HEK293 (cell line): ENCODE data around the gene LIN54.
"Not testable (repeated sequence)": the region's sequence is repeated elsewhere in the genome, so short reads cannot be mapped to it uniquely, and the experiment has no call there.

Source experiments
- CTCF ChIA-PET: fragments of 350-600 bp; formaldehyde crosslinking; extraction: SDS; loops from one replicate; lab custom pipeline; 2021; ENCODE audit warnings: antibody characterized with exemption; lab: Yijun Ruan, JAX
- POLR2A ChIA-PET: fragments of 300-600 bp; formaldehyde crosslinking; extraction: SDS; loops from one replicate; lab custom pipeline; 2020; ENCODE audit warnings: antibody characterized with exemption, inconsistent platforms; lab: Yijun Ruan, JAX
- H3K27ac ChIP-seq: fragments of 200-500 bp; sonication (Bioruptor generic); 2 replicates; pipeline ENCODE4 v1.5.1; 2014; ENCODE audit warnings: low read depth, low read length, control low read depth, inconsistent platforms; ENCODE audit errors: extremely low read depth
- H3K36me3 ChIP-seq, 2 experiments: fragments of 200-500 bp in 1 of 2; sonication (Bioruptor generic) in 1 of 2; 1 replicate in 1 of 2; 2 replicates in 1 of 2; pipeline ENCODE4 v1.5.1; 2014 to 2017; ENCODE audit warnings: inconsistent platforms in 2 of 2, low read length in 2 of 2; ENCODE audit not compliant: control insufficient read depth in 2 of 2, insufficient read depth in 1 of 2
- H3K4me1 ChIP-seq: fragments of 200-500 bp; sonication (Bioruptor generic); 2 replicates; pipeline ENCODE4 v1.5.1; 2014; ENCODE audit warnings: mild to moderate bottlenecking, low read length, inconsistent platforms; ENCODE audit not compliant: control insufficient read depth, insufficient read depth
- H3K4me3 ChIP-seq: 2 replicates; pipeline ENCODE4 v1.5.1; 2011; ENCODE audit warnings: low read depth, mild to moderate bottlenecking, control low read depth, low read length, moderate library complexity
- H3K9me3 ChIP-seq: fragments of 200-500 bp; sonication (Bioruptor generic); 2 replicates; pipeline ENCODE4 v1.5.1; 2014; ENCODE audit warnings: low read depth, low read length, inconsistent platforms; ENCODE audit not compliant: control insufficient read depth, insufficient read depth
- EGR2 ChIP-seq: fragments of 450-650 bp; formaldehyde crosslinking; IDR thresholded peaks from 2 replicates; pipeline ENCODE4 v1.5.1; 2016; ENCODE audit warnings: low read depth, missing biosample characterization, missing genetic modification characterization
- GLI2 ChIP-seq: fragments of 450-650 bp; formaldehyde crosslinking; IDR thresholded peaks from 2 replicates; pipeline ENCODE4; 2017; ENCODE audit warnings: missing biosample characterization, missing genetic modification characterization, low read depth, borderline replicate concordance
- HOXD13 ChIP-seq: sonication (generic); formaldehyde crosslinking; IDR thresholded peaks from 2 replicates; pipeline ENCODE4 v1.8.0; 2022; ENCODE audit warnings: missing genetic modification reagents, borderline replicate concordance
- INSM2 ChIP-seq: fragments of 450-650 bp; formaldehyde crosslinking; IDR thresholded peaks from 2 replicates; pipeline ENCODE4 v1.5.1; 2016; ENCODE audit warnings: missing biosample characterization, missing genetic modification characterization
- MYNN ChIP-seq: fragments of 450-650 bp; formaldehyde crosslinking; IDR thresholded peaks from 2 replicates; pipeline ENCODE4 v1.5.1; 2016; ENCODE audit warnings: missing biosample characterization, missing genetic modification characterization, borderline replicate concordance
- REPIN1 ChIP-seq: fragments of 450-650 bp; formaldehyde crosslinking; IDR thresholded peaks from 2 replicates; pipeline ENCODE4 v1.5.1; 2017; ENCODE audit warnings: missing biosample characterization, missing genetic modification characterization, low read depth
- SP2 ChIP-seq: fragments of 450-650 bp; formaldehyde crosslinking; IDR thresholded peaks from 2 replicates; pipeline ENCODE4 v1.5.1; 2016; ENCODE audit warnings: missing biosample characterization, missing genetic modification characterization
- TRIM28 ChIP-seq: IDR thresholded peaks from 2 replicates; pipeline ENCODE4 v1.6.1; 2011; ENCODE audit warnings: low read length, control low read depth, borderline replicate concordance
- ZBTB1 ChIP-seq: fragments of 450-650 bp; formaldehyde crosslinking; IDR thresholded peaks from 2 replicates; pipeline ENCODE4 v1.5.1; 2016; ENCODE audit warnings: missing biosample characterization, missing genetic modification characterization
- ZBTB20 ChIP-seq: fragments of 450-650 bp; formaldehyde crosslinking; IDR thresholded peaks from 2 replicates; pipeline ENCODE4 v1.5.1; 2016; ENCODE audit warnings: missing biosample characterization, missing genetic modification characterization
- ZNF121 ChIP-seq: fragments of 450-650 bp; formaldehyde crosslinking; IDR thresholded peaks from 2 replicates; pipeline ENCODE4 v1.5.1; 2016; ENCODE audit warnings: missing biosample characterization, missing genetic modification characterization
- ZNF140 ChIP-seq: fragments of 450-650 bp; formaldehyde crosslinking; IDR thresholded peaks from 2 replicates; pipeline ENCODE4 v1.5.1; 2016; ENCODE audit warnings: missing biosample characterization, missing genetic modification characterization
- ZNF529 ChIP-seq: fragments of 450-650 bp; formaldehyde crosslinking; IDR thresholded peaks from 2 replicates; pipeline ENCODE4 v1.5.1; 2017; ENCODE audit warnings: missing genetic modification characterization, missing biosample characterization; ENCODE audit not compliant: insufficient replicate concordance
- ZNF530 ChIP-seq: fragments of 450-650 bp; formaldehyde crosslinking; IDR thresholded peaks from 2 replicates; pipeline ENCODE4 v1.5.1; 2016; ENCODE audit warnings: low read depth, missing biosample characterization, missing genetic modification characterization
- ZNF654 ChIP-seq: fragments of 450-650 bp; formaldehyde crosslinking; IDR thresholded peaks from 2 replicates; pipeline ENCODE4 v1.5.1; 2016; ENCODE audit warnings: low read depth, missing biosample characterization, missing genetic modification characterization
- ZNF791 ChIP-seq: fragments of 450-650 bp; formaldehyde crosslinking; IDR thresholded peaks from 2 replicates; pipeline ENCODE4 v1.5.1; 2016; ENCODE audit warnings: missing biosample characterization, missing genetic modification characterization
- ZNF830 ChIP-seq: fragments of 450-650 bp; IDR thresholded peaks from 2 replicates; pipeline ENCODE4 v1.5.0; 2018; ENCODE audit warnings: missing biosample characterization, missing genetic modification characterization, low read depth, mild to moderate bottlenecking, moderate library complexity
- TF ChIP-seq, protein P1 (sequence below): IDR thresholded peaks from 2 replicates; pipeline ENCODE4 v1.6.1; 2011; ENCODE audit warnings: mild to moderate bottlenecking, low read depth, low read length, borderline replicate concordance

LIN54 gene

GRCh38 chr4:83043801-83044407 lies 33.3 kb upstream of the LIN54 start:
- POLR2A ChIA-PET, result no interaction called here
- Histone ChIP-seq H3K9me3 (no peaks in the 10 kb centered on the region), H3K4me1 (no peaks in the 10 kb centered on the region), H3K36me3 (no peaks in the 10 kb centered on the region; a peak in 1 of 3 replicates), H3K4me3 (no peak overlapping the region), H3K27ac (no peak overlapping the region)
- no peak for TF ChIP-seq GLI2 (tag by site-specific recombination)
- TF ChIP-seq REPIN1, result no peak
- no peak for TF ChIP-seq TRIM28
- 0 out of 2 replicates have a peak, but pooled peaks have one; percentile 42 for TF ChIP-seq MYNN (tag by site-specific recombination)
- CTCF ChIA-PET, result interaction anchor here (1.6 kb wide), 1 partner anchor 237 kb away, joined by 4 read pairs; no protein-coding TSS in a partner anchor

GRCh38 chr4:83043157-83043556 lies 32.5 kb upstream of the LIN54 start:
- CTCF ChIA-PET, H3K27ac ChIP-seq, POLR2A ChIA-PET, H3K4me3 ChIP-seq, H3K4me1 ChIP-seq, H3K36me3 ChIP-seq, H3K9me3 ChIP-seq: not testable (repeated sequence)
- peak; percentile 65; the same call in 1 of the 2 replicates for TF ChIP-seq ZNF121

DNA sequence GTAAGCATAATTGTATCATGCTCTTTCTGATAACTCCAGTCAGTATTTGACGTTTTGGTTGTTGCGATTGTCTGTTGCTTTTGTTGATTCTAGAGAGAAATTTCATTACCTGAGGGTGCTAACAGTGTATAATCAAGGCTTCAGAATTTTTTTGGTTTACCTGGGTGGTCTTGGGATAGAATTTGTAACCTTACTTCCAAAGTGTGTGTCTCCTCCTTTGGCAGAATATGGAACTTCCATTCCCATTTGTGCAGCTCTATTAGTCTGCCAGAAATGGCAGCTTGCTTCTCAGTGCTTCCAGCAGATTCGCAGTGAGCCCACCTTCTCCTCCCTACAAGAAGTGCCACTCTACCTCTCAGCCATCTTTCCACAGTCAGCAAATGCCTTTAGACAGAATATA lies 29.6 kb upstream of the LIN54 start:
- no peaks in the 10 kb centered on the region for H3K4me1 ChIP-seq
- no peak overlapping the region for H3K4me3 ChIP-seq
- TF ChIP-seq ZBTB1 (tag by site-specific recombination), result no peak
- TF ChIP-seq INSM2, result no peak
- TF ChIP-seq ZBTB20 (tag by site-specific recombination), result no peak
- no peak for TF ChIP-seq HOXD13
- no peak for TF ChIP-seq ZNF830 (tag by site-specific recombination)
- TF ChIP-seq, protein P1, sequence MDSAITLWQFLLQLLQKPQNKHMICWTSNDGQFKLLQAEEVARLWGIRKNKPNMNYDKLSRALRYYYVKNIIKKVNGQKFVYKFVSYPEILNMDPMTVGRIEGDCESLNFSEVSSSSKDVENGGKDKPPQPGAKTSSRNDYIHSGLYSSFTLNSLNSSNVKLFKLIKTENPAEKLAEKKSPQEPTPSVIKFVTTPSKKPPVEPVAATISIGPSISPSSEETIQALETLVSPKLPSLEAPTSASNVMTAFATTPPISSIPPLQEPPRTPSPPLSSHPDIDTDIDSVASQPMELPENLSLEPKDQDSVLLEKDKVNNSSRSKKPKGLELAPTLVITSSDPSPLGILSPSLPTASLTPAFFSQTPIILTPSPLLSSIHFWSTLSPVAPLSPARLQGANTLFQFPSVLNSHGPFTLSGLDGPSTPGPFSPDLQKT, result no peak
- TF ChIP-seq ZNF654 (tag by site-specific recombination), result no peak
- no peak for TF ChIP-seq SP2 (tag by site-specific recombination)
- TF ChIP-seq ZNF791, result no peak
- TF ChIP-seq TRIM28, result no peak
- ChIA-PET POLR2A (interaction anchor here (0.6 to 1.2 kb wide), 2 partner anchors 29 to 232 kb away, joined by 3 read pairs; no protein-coding TSS in a partner anchor), CTCF (no interaction called here)
- H3K9me3 ChIP-seq, result no peaks in the 10 kb centered on the region
- H3K27ac ChIP-seq, result no peak overlapping the region
- no peaks in the 10 kb centered on the region; a peak in 1 of 3 replicates for H3K36me3 ChIP-seq

DNA sequence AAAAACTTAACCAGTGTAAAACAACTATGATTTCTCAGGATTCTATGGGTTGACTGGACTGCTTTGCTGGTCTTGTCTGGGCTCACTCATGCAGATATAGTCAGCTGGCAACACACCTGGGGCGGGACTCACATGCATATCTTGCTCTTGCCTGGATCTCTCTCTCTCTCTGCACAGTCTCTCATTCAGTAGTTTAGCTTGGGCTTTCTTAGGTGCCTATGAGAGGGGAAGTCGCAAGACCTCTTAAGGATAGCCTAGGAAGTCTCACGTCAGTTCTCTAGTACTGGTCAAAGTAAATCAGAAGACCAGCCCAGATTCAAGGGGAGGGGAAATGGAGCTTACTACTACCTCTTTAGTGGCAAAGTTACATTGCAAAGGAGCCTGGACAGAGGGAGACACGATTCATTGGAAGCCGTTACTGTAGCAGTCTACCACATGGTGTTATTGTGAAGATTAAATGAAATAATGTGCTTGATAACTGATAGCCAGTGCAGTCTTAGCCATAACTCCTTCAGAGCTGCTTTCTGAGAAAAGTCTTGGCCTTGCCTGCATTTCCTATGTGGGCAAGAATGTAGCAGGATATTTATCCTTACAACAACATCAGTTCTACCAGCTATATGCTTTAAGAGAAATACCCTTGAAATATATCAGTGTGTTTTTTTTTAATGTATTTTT lies 26.5 kb upstream of the LIN54 start:
- POLR2A ChIA-PET, result no interaction called here
- no peak for TF ChIP-seq EGR2
- no peak for TF ChIP-seq ZNF529 (tag by site-specific recombination)
- TF ChIP-seq ZNF140 (tag by site-specific recombination), result no peak
- no peak for TF ChIP-seq ZNF530 (tag by site-specific recombination)
- Histone ChIP-seq H3K27ac (no peak overlapping the region), H3K4me1 (no peaks in the 10 kb centered on the region), H3K36me3 (no peaks in the 10 kb centered on the region; a peak in 1 of 3 replicates), H3K4me3 (no peak overlapping the region), H3K9me3 (no peaks in the 10 kb centered on the region)
- CTCF ChIA-PET, result interaction anchor here (0.5 to 1.0 kb wide), 2 partner anchors 99 to 243 kb away, joined by 4 read pairs; no protein-coding TSS in a partner anchor
